ENCODE results near the gene IRX4.
"Not testable (repeated sequence)": the region's sequence is repeated elsewhere in the genome, so short reads cannot be mapped to it uniquely, and the experiment has no call there.

The IRX4 gene

DNA sequence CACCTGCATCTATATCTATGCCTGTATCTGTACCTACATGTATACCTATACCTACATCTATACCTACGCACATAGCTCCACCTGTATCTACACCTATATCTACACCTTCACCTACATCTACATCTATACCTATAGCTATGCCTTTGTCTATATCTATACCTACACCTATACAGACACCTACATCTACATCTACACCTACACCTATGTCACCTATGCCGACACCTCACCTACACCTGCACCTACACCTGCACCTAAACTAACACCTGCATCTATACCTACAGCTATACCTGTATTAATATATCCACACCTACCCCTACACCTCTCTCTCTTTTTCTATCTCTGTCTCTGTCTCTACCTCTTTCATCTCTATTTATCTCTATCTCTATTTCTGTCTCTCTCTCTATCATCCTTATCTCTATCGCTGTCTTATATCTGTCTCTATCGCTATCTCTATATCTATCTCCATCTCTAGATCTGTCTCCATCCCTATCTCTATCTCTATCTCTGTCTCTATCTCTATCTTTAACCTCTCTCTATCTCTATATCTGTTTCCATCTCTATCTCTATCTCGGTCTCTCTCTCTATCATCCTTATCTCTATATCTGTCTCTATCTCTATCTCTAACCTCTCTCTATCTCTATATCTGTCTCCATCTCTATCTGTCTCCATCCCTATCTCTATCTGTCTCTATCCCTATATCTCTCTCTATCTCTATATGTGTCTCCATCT is 37.9 kb downstream of the IRX4 start:
- Histone ChIP-seq H3K4me1 (ENCODE audit: control insufficient read depth, insufficient read depth, low read length) (no peaks in the 10 kb centered on the region), H3K36me3 (ENCODE audit: control insufficient read depth, insufficient read depth, low read length) (no peaks in the 10 kb centered on the region), H3K4me3 (ENCODE audit: low read length) (no peak overlapping the region), H3K9ac (ENCODE audit: low read length) (no peak overlapping the region), H3K27me3 (ENCODE audit: control insufficient read depth, insufficient read depth, low read length) (peaks cover 15% of the 10 kb centered on the region), H3K9me3 (ENCODE audit: control insufficient read depth, low read length) (no peaks in the 10 kb centered on the region)

- H3K4me3 ChIP-seq (ENCODE audit: low read length); H3K36me3 ChIP-seq (ENCODE audit: control insufficient read depth, insufficient read depth, low read length); H3K4me1 ChIP-seq (ENCODE audit: control insufficient read depth, insufficient read depth, low read length); H3K9me3 ChIP-seq (ENCODE audit: control insufficient read depth, low read length); H3K9ac ChIP-seq (ENCODE audit: low read length): not testable (repeated sequence)
- H3K27me3 ChIP-seq (ENCODE audit: control insufficient read depth, insufficient read depth, low read length): peaks cover 15% of the 10 kb centered on the region
Observed at GRCh38 chr5:1843761-1844160, 39.0 kb downstream of the IRX4 start.

- H3K4me1 ChIP-seq (ENCODE audit: control insufficient read depth, insufficient read depth, low read length): no peaks in the 10 kb centered on the region
- no peaks in the 10 kb centered on the region for H3K36me3 ChIP-seq (ENCODE audit: control insufficient read depth, insufficient read depth, low read length)
- no peaks in the 10 kb centered on the region for H3K9me3 ChIP-seq (ENCODE audit: control insufficient read depth, low read length)
- peaks cover 15% of the 10 kb centered on the region for H3K27me3 ChIP-seq (ENCODE audit: control insufficient read depth, insufficient read depth, low read length)
- H3K4me3 ChIP-seq (ENCODE audit: low read length): no peak overlapping the region
- no peak overlapping the region for H3K9ac ChIP-seq (ENCODE audit: low read length)
Observed at GRCh38 chr5:1842004-1842819, 40.5 kb downstream of the IRX4 start.

DNA sequence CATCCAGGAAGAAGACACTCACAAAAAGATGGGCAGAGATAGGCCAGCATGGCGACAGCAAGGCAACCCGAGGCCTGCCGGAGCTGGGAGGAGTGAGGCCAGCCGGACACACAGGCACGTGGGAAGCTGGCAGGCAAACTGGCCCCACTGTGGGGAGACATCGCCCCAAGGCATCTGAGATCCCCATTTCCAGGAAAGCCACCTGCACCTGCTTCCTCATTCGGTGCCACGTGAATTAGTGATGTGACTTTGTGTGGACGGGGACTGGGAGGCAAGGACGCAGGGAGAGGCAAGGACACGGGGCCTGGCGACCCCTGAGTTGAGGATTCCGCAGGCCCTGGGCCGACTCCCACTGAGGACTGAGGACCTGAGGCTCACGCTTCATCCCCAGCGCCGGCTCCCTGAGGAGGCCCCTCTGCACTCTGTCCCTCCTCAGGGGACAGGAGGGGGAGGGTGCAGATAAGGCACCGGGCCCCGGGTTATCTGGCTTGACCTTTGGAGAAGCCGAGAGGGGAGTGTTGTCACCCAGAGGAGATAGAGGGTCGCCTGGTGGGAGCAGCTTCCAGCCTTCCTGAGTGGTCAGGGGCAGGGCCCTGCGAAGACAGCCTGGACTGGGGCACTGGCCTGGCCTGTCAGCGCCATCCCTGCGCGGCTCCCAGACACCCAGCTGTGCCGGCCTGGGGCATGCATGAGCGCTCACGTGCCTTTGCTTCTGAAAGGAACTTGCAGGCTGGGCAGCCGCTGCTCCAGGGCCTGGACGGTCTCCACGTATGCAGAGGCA is 41.8 kb downstream of the IRX4 start:
- peaks cover 22% of the 10 kb centered on the region for H3K27me3 ChIP-seq (ENCODE audit: control insufficient read depth, insufficient read depth, low read length)
- no peaks in the 10 kb centered on the region for H3K9me3 ChIP-seq (ENCODE audit: control insufficient read depth, low read length)
- no peaks in the 10 kb centered on the region for H3K36me3 ChIP-seq (ENCODE audit: control insufficient read depth, insufficient read depth, low read length)
- no peak overlapping the region for H3K4me3 ChIP-seq (ENCODE audit: low read length)
- no peak overlapping the region for H3K9ac ChIP-seq (ENCODE audit: low read length)
- no peaks in the 10 kb centered on the region for H3K4me1 ChIP-seq (ENCODE audit: control insufficient read depth, insufficient read depth, low read length)

- Histone ChIP-seq H3K9me3 (ENCODE audit: control insufficient read depth, low read length) (no peaks in the 10 kb centered on the region), H3K36me3 (ENCODE audit: control insufficient read depth, insufficient read depth, low read length) (no peaks in the 10 kb centered on the region), H3K27me3 (ENCODE audit: control insufficient read depth, insufficient read depth, low read length) (peaks cover 22% of the 10 kb centered on the region), H3K4me3 (ENCODE audit: low read length) (no peak overlapping the region), H3K9ac (ENCODE audit: low read length) (no peak overlapping the region), H3K4me1 (ENCODE audit: control insufficient read depth, insufficient read depth, low read length) (no peaks in the 10 kb centered on the region)
Observed at GRCh38 chr5:1840071-1840547, 42.6 kb downstream of the IRX4 start.

DNA sequence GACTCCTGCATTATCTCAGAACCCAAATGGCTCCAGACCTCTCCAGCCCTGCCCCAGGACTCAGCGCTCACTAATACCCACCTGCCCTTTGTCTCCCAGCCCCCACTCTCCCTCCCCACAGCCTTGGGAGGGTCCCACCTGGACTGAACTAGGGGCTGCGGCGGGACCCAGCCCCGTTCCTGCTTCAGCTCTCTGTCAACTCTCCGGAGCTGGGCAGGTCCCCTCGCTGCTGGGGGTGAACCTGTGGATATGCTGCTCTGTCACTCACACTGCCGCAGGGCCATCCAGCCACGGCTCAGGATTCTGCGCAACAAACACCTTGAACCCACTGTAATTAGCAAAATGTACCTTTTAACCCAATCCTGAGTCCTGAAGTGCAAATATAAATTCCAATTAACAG is 44.7 kb downstream of the IRX4 start:
- peaks cover 22% of the 10 kb centered on the region for H3K27me3 ChIP-seq (ENCODE audit: control insufficient read depth, insufficient read depth, low read length)

GRCh38 chr5:1836891-1837880 is 45.5 kb downstream of the IRX4 start:
- no peak overlapping the region for H3K9ac ChIP-seq (ENCODE audit: low read length)
- H3K27me3 ChIP-seq (ENCODE audit: control insufficient read depth, insufficient read depth, low read length): peaks cover 25% of the 10 kb centered on the region
- H3K4me3 ChIP-seq (ENCODE audit: low read length): no peak overlapping the region
- H3K36me3 ChIP-seq (ENCODE audit: control insufficient read depth, insufficient read depth, low read length): no peaks in the 10 kb centered on the region
- H3K9me3 ChIP-seq (ENCODE audit: control insufficient read depth, low read length): no peaks in the 10 kb centered on the region
- H3K4me1 ChIP-seq (ENCODE audit: control insufficient read depth, insufficient read depth, low read length): no peaks in the 10 kb centered on the region

More for the DNA sequence above, 44.7 kb downstream of the IRX4 start:
- Histone ChIP-seq H3K9me3 (ENCODE audit: control insufficient read depth, low read length) (no peaks in the 10 kb centered on the region), H3K36me3 (ENCODE audit: control insufficient read depth, insufficient read depth, low read length) (no peaks in the 10 kb centered on the region), H3K4me1 (ENCODE audit: control insufficient read depth, insufficient read depth, low read length) (no peaks in the 10 kb centered on the region), H3K9ac (ENCODE audit: low read length) (no peak overlapping the region), H3K4me3 (ENCODE audit: low read length) (no peak overlapping the region)

DNA sequence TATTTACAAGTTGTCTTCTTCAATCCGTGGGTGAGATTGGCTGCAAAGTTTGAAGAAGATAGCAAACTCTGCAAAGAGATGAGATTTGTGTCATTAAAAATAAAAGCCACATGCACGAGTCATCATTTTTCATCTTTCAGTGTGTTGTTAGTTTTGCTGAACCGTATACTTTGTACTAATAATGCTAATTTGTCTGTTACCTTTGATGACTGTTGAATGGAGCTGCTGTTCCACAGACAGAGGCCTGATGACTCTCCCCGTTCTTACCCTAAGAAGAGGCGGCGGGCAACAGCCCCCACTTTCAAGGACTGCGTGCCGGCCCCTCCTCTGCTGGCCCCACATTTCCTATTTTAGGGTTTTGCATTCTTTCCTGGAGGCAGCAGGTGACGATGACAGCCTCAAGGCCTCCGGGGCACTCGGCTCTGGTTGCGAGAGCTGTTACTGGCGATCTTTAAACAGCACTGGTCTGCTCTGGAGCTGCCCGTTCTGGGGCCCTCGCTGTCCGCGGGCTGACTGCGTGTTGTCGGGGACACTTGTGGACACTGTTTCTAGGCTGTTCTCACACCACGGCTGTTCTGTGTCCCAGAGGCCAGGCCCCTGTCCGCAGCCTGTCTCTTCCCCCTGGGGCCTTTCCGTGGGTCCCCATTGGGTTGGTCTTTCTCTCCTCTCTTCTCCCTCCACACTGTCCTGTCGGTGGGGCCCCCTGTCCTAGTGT is 46.4 kb downstream of the IRX4 start:
- H3K36me3 ChIP-seq (ENCODE audit: control insufficient read depth, insufficient read depth, low read length): no peaks in the 10 kb centered on the region
- peaks cover 30% of the 10 kb centered on the region for H3K27me3 ChIP-seq (ENCODE audit: control insufficient read depth, insufficient read depth, low read length)
- H3K9me3 ChIP-seq (ENCODE audit: control insufficient read depth, low read length): no peaks in the 10 kb centered on the region
- H3K4me1 ChIP-seq (ENCODE audit: control insufficient read depth, insufficient read depth, low read length): no peaks in the 10 kb centered on the region
- H3K9ac ChIP-seq (ENCODE audit: low read length): no peak overlapping the region
- no peak overlapping the region for H3K4me3 ChIP-seq (ENCODE audit: low read length)

DNA sequence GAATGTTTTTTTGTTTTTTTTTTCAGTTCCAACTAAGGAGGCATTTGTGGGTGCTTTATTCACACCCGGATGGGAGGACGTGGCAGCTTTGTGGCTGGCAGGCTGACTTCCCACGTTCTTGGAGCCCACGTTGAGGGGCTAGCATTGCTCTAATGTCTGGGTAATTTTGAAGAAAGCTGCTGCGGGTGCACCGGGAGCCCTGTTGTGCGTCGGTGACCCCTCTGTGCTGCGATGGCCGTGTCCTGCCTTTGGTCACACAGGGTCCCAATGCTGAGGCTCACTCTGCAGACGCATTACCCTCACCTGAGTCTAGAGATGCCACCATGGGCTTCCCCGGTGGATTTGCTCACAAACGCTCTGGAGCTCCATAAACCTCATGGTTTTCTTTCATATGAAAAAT is 47.3 kb downstream of the IRX4 start:
- Histone ChIP-seq H3K4me1 (ENCODE audit: control insufficient read depth, insufficient read depth, low read length) (no peaks in the 10 kb centered on the region), H3K9me3 (ENCODE audit: control insufficient read depth, low read length) (no peaks in the 10 kb centered on the region), H3K4me3 (ENCODE audit: low read length) (no peak overlapping the region), H3K36me3 (ENCODE audit: control insufficient read depth, insufficient read depth, low read length) (no peaks in the 10 kb centered on the region), H3K9ac (ENCODE audit: low read length) (no peak overlapping the region), H3K27me3 (ENCODE audit: control insufficient read depth, insufficient read depth, low read length) (peaks cover 21% of the 10 kb centered on the region)

DNA sequence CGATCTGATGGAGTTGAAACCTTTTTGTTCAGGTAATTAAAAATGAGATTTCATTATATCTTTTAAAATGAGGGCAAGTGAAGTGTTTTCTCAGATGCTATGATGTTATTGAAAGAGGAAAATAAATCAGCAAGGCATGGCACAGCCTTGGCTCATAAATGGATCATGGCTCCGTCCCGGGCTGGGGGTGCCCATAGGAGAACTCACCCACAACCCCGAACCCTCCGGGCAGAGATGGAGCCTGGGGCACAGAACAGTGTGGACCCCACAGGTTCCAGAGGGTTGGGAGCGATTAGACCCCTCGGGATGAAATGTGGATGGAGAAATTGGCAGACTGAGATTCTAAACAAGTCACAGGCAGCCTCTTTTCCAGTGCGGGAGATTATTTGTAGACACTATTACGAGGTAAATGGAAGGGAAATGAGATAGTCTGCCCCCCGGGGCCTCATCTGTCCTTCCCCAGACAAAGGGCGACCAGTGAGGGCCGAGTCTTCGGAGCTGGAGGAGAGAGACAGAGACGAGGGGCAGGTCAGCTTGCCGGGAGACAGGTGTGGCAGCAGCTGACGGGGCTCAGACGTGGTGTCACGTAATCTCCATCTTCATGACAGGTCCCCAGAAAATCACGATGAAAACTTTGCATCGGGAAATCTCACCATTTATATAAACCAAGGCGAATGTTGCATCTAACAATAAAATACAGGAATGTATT is 47.9 kb downstream of the IRX4 start:
- Histone ChIP-seq H3K36me3 (ENCODE audit: control insufficient read depth, insufficient read depth, low read length) (no peaks in the 10 kb centered on the region), H3K4me3 (ENCODE audit: low read length) (no peak overlapping the region), H3K9me3 (ENCODE audit: control insufficient read depth, low read length) (no peaks in the 10 kb centered on the region), H3K9ac (ENCODE audit: low read length) (no peak overlapping the region), H3K27me3 (ENCODE audit: control insufficient read depth, insufficient read depth, low read length) (peaks cover 21% of the 10 kb centered on the region), H3K4me1 (ENCODE audit: control insufficient read depth, insufficient read depth, low read length) (no peaks in the 10 kb centered on the region)

All from mucosa of stomach (tissue), 1 donor.